ENCODE measurements around the gene TTC9B. TPM values are rescaled to one million over a fixed set of nuclear protein-coding genes. Genes with fewer than 3 reads are reported as not detected.

TTC9B gene
- total RNA-seq, 1 experiment from 2014 or later: 0.59 TPM

GRCh38 chr19:40247178-40247577, 29.0 kb upstream of the TTC9B start:
- no peaks in the 10 kb centered on the region for H3K27me3 ChIP-seq (ENCODE audit: insufficient read depth, low read depth)
- no peaks in the 10 kb centered on the region for H3K4me1 ChIP-seq (replicated peaks; ENCODE audit: insufficient read depth)
- 0 out of 2 replicates have a peak, but pooled peaks cover 3% of the 10 kb centered on the region for H3K79me2 ChIP-seq (ENCODE audit: low read depth)
- no peaks in the 10 kb centered on the region for H3K36me3 ChIP-seq (ENCODE audit: low read depth)
- intact Hi-C loops (cut with micrococcal nuclease; ENCODE audit: unreplicated experiment): no loop called here
- no TSS peak for BruUV-seq (replicated peaks)
- no peak for DNase-seq
- no peak overlapping the region for H3K27ac ChIP-seq
- H2AFZ ChIP-seq: no peak overlapping the region
- peaks cover 4% of the 10 kb centered on the region; the same call in 1 of the 2 replicates for H4K20me1 ChIP-seq (ENCODE audit: insufficient read depth)
- H3K9me3 ChIP-seq (ENCODE audit: insufficient read depth, low read depth): no peaks in the 10 kb centered on the region
- CTCF ChIA-PET: no interaction called here
- no peaks in the 10 kb centered on the region for H3F3A ChIP-seq (ENCODE audit: insufficient read depth, low read depth)
- no peaks in the 10 kb centered on the region for H3K9me2 ChIP-seq (ENCODE audit: insufficient read depth)
- POLR2A ChIA-PET (ENCODE audit: unreplicated experiment): no interaction called here
- H3K4me2 ChIP-seq: no peak overlapping the region
- no peak for TF ChIP-seq CTCF (conservative IDR thresholded peaks at IDR 0.05)
- no peak overlapping the region for H3K4me3 ChIP-seq

GRCh38 chr19:40246292-40247073, 28.3 kb upstream of the TTC9B start:
- no peaks in the 10 kb centered on the region for H3K4me1 ChIP-seq (replicated peaks; ENCODE audit: insufficient read depth)
- BruUV-seq (replicated peaks): no TSS peak
- intact Hi-C loops (cut with micrococcal nuclease; ENCODE audit: unreplicated experiment): no loop called here
- no peaks in the 10 kb centered on the region for H3K36me3 ChIP-seq (ENCODE audit: low read depth)
- H2AFZ ChIP-seq: no peak overlapping the region
- ChIA-PET CTCF (interaction anchor here (0.7 kb wide), 1 partner anchor 36 kb away, joined by 6 read pairs; no protein-coding TSS in a partner anchor), POLR2A (ENCODE audit: unreplicated experiment) (no interaction called here)
- no peak overlapping the region for H3K27ac ChIP-seq
- H4K20me1 ChIP-seq (ENCODE audit: insufficient read depth): no peaks in the 10 kb centered on the region
- no peaks in the 10 kb centered on the region for H3F3A ChIP-seq (ENCODE audit: insufficient read depth, low read depth)
- TF ChIP-seq CTCF (conservative IDR thresholded peaks at IDR 0.05): no peak
- no peak for TF ChIP-seq EZH2 (IDR thresholded peaks at IDR 0.05; ENCODE audit: low read depth)
- H3K9me3 ChIP-seq (ENCODE audit: insufficient read depth, low read depth): no peaks in the 10 kb centered on the region
- no peak overlapping the region for H3K4me3 ChIP-seq
- no peaks in the 10 kb centered on the region for H3K9me2 ChIP-seq (ENCODE audit: insufficient read depth)
- H3K79me2 ChIP-seq (ENCODE audit: low read depth): 0 out of 2 replicates have a peak, but pooled peaks cover 3% of the 10 kb centered on the region
- no peaks in the 10 kb centered on the region for H3K27me3 ChIP-seq (ENCODE audit: insufficient read depth, low read depth)
- DNase-seq: no peak
- no peak overlapping the region for H3K4me2 ChIP-seq

GRCh38 chr19:40245506-40246128, 27.4 kb upstream of the TTC9B start:
- no peak overlapping the region for H2AFZ ChIP-seq
- no peak overlapping the region for H3K4me3 ChIP-seq
- no peaks in the 10 kb centered on the region for H3K27me3 ChIP-seq (ENCODE audit: insufficient read depth, low read depth)
- no peaks in the 10 kb centered on the region for H3K9me2 ChIP-seq (ENCODE audit: insufficient read depth)
- no peak for DNase-seq
- no peaks in the 10 kb centered on the region for H3F3A ChIP-seq (ENCODE audit: insufficient read depth, low read depth)
- no TSS peak for BruUV-seq (replicated peaks)
- ChIA-PET POLR2A (ENCODE audit: unreplicated experiment) (no interaction called here), CTCF (interaction anchor here (0.7 kb wide), 1 partner anchor 37 kb away, joined by 6 read pairs; no protein-coding TSS in a partner anchor)
- no peaks in the 10 kb centered on the region for H3K36me3 ChIP-seq (ENCODE audit: low read depth)
- no peak overlapping the region for H3K4me2 ChIP-seq
- H3K9me3 ChIP-seq (ENCODE audit: insufficient read depth, low read depth): no peaks in the 10 kb centered on the region
- intact Hi-C loops (cut with micrococcal nuclease; ENCODE audit: unreplicated experiment): no loop called here
- 0 out of 2 replicates have a peak, but pooled peaks cover 3% of the 10 kb centered on the region for H3K79me2 ChIP-seq (ENCODE audit: low read depth)
- no peaks in the 10 kb centered on the region for H3K4me1 ChIP-seq (replicated peaks; ENCODE audit: insufficient read depth)
- no peaks in the 10 kb centered on the region for H4K20me1 ChIP-seq (ENCODE audit: insufficient read depth)
- TF ChIP-seq CTCF (conservative IDR thresholded peaks at IDR 0.05) (no peak), EZH2 (IDR thresholded peaks at IDR 0.05; ENCODE audit: low read depth) (no peak)
- no peak overlapping the region for H3K27ac ChIP-seq
